ENCODE data around the gene NR6A1.

NR6A1 gene

DNA sequence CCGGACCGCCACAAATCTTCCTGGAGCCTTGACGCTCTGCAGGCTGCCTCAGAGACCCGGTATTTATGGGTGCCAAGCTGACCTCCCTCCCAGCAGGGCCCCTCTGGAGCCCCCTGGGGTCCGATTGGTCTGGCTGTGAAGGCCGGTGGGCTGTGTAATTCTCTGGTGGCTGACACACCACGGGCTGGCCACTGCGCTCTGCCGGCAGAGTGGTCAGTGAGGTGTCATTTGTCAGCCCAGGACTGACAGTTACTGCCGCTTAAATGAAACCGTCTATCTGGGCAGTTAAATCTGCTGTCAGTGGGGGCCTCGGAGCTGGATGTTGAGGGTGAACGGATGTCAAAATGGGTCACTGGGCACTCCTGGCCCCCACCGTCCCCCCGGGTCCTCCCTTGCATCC, 274.6 kb downstream of the NR6A1 start:
- Mint-ChIP-seq H3K36me3 (ENCODE audit: low read depth) (no peaks in the 10 kb centered on the region), H3K27ac (no peak overlapping the region), H3K4me3 (no peak overlapping the region), H3K4me1 (ENCODE audit: low read depth) (peaks cover 8% of the 10 kb centered on the region), H3K9me3 (no peaks in the 10 kb centered on the region), H3K27me3 (ENCODE audit: low read depth) (peaks cover 4% of the 10 kb centered on the region)
- no peak for DNase-seq (ENCODE audit: low spot score)

DNA sequence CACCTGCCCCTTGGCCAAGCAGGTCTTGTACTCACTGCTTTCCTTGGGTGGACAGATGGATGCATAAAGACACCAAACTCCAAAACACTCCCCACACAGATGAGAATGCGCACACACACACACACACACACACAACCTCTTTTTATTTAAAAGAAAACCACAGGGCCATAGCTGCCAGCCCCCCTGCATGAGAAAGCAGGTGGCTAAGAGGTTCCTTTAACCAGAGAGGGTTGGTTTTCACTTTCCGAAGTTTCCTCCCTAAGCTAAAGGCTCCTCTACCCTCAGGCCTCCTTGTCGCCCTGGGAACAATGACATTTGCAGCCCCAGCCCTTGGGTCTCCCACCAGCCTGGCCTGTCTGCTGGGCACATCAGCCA, 275.0 kb downstream of the NR6A1 start:
- no peak overlapping the region for H3K4me3 Mint-ChIP-seq
- no peak for DNase-seq (ENCODE audit: low spot score)
- peaks cover 4% of the 10 kb centered on the region for H3K27me3 Mint-ChIP-seq (ENCODE audit: low read depth)
- H3K9me3 Mint-ChIP-seq: no peaks in the 10 kb centered on the region
- H3K4me1 Mint-ChIP-seq (ENCODE audit: low read depth): peaks cover 8% of the 10 kb centered on the region
- no peaks in the 10 kb centered on the region for H3K36me3 Mint-ChIP-seq (ENCODE audit: low read depth)
- H3K27ac Mint-ChIP-seq: peak overlapping the region; percentile 63

DNA sequence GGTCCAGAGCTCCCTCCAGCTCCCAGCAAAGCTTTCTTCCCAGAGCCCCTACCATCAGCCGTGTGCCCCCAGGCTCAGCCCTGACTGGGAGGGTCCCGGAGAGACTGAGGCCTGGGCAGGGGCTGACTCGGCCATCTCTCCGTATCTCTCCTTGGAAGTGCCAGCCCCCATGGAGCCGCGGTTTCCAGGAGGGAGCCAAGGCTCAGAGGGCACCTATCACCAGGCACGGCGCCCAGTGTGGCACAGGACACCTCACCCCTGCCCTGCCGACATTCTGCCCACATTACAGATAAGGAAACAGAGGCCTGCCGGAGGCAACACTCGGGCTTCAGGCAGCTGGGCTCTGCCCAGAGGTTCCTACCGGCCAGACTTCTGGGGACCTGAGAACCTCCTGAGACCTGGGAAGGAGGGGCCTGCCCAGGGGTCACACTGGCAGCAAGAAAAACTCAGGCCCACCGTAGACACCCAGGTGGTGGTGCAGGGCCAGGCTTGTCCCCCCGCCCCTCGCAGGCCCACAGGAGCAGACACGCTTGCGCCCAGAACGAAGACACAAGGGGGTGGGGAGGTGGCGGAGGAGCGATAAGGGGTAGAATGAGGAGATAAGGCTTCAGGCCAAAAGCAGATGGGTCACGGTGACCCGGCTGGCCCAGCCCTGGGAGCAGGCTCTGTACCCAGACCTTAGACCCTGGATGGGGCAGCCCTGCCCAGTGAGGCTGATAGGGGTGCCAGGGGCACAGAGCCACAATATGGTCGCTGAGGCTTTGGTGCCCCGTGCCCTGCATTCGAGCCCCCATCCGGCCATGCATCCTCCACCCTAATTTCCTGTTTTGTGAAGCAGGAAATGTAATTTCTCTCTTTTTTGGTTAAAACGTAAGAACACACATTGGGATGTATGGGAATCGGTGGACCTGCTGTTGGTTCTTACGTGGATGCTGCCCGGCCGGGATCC, 275.7 kb downstream of the NR6A1 start:
- H3K27ac Mint-ChIP-seq: peak overlapping the region; percentile 63
- no peak overlapping the region for H3K4me3 Mint-ChIP-seq

DNA sequence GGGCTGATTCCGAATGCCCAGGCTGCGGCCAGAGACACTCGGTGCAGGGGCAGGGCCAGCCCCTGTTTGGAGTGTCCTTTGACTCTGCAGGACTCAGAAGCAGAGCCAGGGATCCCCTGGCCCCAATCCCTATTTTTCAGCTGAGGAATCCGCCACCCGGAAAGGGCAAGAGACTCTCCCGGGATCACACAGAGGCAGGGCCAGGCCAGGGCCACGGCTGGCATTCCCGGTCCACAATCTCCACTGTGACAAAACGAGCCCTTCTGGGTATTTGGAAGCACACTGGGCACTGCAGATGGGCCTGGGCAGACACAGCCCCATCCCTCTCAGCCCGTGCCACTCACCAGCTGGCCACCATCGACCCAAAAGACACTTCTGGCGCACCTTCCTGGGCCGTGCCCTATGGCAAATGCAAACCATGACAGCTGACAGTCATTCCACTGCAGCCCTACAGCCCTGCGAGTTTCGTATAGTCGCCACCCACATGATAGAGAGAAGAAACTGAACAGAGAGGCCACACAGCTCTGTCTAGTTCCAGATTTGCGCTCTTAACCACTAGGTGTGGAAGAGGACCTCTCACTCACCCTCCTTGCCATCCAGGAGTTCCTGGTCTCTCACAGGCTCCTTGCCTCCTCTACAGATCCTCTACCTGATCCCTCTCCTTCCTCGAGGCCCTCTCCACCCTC, 277.2 kb downstream of the NR6A1 start:
- H3K27ac Mint-ChIP-seq: no peak overlapping the region

More for the DNA sequence above, 275.7 kb downstream of the NR6A1 start:
- Mint-ChIP-seq H3K36me3 (ENCODE audit: low read depth) (no peaks in the 10 kb centered on the region), H3K9me3 (no peaks in the 10 kb centered on the region), H3K4me1 (ENCODE audit: low read depth) (peaks cover 8% of the 10 kb centered on the region), H3K27me3 (ENCODE audit: low read depth) (no peaks in the 10 kb centered on the region)
- no peak for DNase-seq (ENCODE audit: low spot score)

DNA sequence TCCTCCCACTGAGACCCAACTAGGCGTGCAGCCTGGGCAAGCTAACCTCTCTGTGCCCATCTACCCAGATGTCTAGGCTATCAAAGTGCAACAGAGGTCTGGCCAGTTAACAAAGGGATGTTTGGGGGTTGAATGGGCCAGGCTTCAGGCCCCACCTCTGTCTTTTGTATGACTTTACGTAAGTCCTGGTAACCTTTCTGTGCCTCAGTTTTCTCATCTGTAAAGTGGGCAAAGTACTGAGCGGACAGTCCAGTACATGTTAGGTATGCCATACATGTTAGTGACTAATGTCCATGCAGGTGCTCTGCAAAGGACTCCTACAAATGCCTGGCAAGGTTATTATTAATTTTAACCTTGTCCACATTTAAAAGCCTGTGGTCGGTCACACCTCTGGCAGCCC, 277.9 kb downstream of the NR6A1 start:
- H3K9me3 Mint-ChIP-seq: no peaks in the 10 kb centered on the region
- no peaks in the 10 kb centered on the region for H3K36me3 Mint-ChIP-seq (ENCODE audit: low read depth)
- peaks cover 6% of the 10 kb centered on the region for H3K4me1 Mint-ChIP-seq (ENCODE audit: low read depth)
- no peak for DNase-seq (ENCODE audit: low spot score)
- H3K4me3 Mint-ChIP-seq: no peak overlapping the region
- no peak overlapping the region for H3K27ac Mint-ChIP-seq
- no peaks in the 10 kb centered on the region for H3K27me3 Mint-ChIP-seq (ENCODE audit: low read depth)

More for the DNA sequence above, 277.2 kb downstream of the NR6A1 start:
- Mint-ChIP-seq H3K4me1 (ENCODE audit: low read depth) (peaks cover 6% of the 10 kb centered on the region), H3K27me3 (ENCODE audit: low read depth) (no peaks in the 10 kb centered on the region), H3K4me3 (no peak overlapping the region), H3K36me3 (ENCODE audit: low read depth) (no peaks in the 10 kb centered on the region), H3K9me3 (no peaks in the 10 kb centered on the region)
- no peak for DNase-seq (ENCODE audit: low spot score)

DNA sequence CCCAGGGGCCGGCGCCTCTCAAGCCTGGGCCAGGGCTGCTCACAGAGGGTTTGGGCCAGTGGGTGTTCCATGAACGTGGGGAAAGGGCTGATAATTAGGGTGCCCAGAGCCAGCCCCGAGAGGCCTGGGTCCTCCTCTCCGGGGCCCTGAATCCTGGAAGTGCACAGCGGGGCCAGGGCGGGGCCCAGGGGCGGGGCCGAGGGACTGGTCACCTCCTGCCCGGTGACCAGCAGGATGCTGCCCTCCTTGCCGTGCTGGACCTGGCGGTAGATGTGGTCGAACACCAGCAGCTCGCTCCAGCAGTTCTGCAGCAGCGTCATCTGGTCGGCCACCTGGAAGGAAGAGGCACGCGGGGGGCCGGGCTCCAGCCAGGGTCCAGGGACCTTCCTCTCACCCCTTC, 278.3 kb downstream of the NR6A1 start:
- Mint-ChIP-seq H3K4me3 (no peak overlapping the region), H3K4me1 (ENCODE audit: low read depth) (peaks cover 6% of the 10 kb centered on the region)

DNA sequence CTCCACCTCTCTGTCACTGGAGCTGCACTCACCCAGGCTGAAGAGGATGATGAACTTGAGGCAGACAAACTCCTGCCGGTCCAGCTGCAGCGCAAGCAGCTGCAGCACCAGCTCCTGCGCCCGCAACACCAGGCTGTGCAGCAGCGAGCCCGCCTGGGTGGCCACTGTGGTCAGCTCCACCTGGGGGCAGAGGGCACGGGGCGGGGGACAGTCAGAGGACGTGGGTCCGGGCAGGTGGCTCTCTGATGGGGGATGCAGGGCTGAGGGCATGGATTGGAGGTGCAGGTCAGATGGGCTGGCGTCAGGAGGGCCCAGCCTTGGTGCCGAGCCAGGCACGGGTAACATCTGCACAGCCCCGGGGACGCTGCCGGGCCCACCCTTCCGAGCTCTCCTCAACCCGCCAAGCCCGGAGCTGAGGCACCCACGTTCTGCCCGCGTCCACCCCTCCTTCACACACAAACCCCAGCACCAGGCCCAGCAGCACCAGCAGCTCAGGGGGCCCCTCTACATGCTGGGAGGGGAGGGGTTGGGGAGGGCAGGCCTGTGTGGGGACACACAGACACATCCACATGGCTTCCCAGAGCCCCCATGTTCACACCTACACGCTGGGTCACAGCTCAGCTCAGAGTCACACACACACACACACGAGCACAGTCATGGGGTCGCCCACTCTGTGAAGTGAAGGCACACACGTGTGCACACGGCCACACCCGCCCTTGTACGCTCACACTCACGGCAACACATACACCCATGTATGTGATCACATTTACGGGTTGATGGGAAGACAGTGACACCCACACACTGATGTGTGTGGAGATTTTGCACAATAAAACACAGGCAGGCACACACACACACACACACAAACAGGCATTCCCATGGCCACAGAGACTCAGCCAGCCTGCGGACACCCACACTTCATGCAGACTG, 279.8 kb downstream of the NR6A1 start:
- Mint-ChIP-seq H3K27ac (no peak overlapping the region), H3K9me3 (no peaks in the 10 kb centered on the region), H3K27me3 (ENCODE audit: low read depth) (no peaks in the 10 kb centered on the region), H3K36me3 (ENCODE audit: low read depth) (no peaks in the 10 kb centered on the region), H3K4me3 (no peak overlapping the region), H3K4me1 (ENCODE audit: low read depth) (peaks cover 6% of the 10 kb centered on the region)
- DNase-seq (ENCODE audit: low spot score): no peak

More for the DNA sequence above, 278.3 kb downstream of the NR6A1 start:
- no peak for DNase-seq (ENCODE audit: low spot score)
- Mint-ChIP-seq H3K9me3 (no peaks in the 10 kb centered on the region), H3K27ac (no peak overlapping the region), H3K36me3 (ENCODE audit: low read depth) (no peaks in the 10 kb centered on the region), H3K27me3 (ENCODE audit: low read depth) (no peaks in the 10 kb centered on the region)

DNA sequence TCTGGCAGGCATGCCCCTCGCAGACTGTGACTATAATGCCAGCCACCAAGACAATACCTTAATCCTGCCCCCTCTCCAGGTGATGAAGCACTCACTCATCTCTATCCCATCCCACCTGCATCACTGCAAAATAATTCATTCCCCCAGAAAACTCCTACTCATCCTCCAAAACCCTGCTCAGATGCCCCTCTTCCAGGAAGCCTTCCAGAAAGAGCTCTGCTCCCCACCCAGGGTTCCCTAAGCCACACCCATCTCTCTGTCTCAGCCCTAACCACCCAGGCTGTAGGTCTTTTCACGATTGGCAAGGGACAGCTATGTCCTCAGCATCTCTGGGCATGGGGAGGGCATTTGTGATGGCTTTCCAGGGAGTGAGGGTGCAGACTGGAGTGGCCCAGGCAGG, 281.1 kb downstream of the NR6A1 start:
- Mint-ChIP-seq H3K9me3 (no peaks in the 10 kb centered on the region), H3K27me3 (ENCODE audit: low read depth) (no peaks in the 10 kb centered on the region), H3K27ac (no peak overlapping the region), H3K4me1 (ENCODE audit: low read depth) (no peaks in the 10 kb centered on the region), H3K4me3 (no peak overlapping the region), H3K36me3 (ENCODE audit: low read depth) (no peaks in the 10 kb centered on the region)
- DNase-seq (ENCODE audit: low spot score): no peak

DNA sequence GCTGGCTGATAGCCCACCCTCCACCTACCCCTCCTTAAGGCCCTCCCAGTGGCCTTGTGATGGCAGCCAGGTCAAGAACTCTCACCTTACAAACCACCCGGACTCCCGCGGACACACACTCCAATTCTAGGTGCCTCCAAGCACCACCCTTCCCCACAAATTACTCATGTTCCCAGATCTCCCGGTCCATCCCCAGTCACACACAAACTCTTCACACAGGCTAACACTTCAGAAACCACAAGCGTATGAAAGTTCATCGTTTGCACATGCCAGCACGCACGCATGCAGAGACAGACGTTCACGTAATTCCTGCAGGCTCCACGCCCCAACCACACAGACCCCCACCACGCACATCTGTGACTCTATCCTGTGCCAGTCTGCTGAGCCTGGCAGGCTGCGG, 281.9 kb downstream of the NR6A1 start:
- DNase-seq (ENCODE audit: low spot score): no peak
- no peaks in the 10 kb centered on the region for H3K27me3 Mint-ChIP-seq (ENCODE audit: low read depth)
- H3K36me3 Mint-ChIP-seq (ENCODE audit: low read depth): no peaks in the 10 kb centered on the region
- H3K4me3 Mint-ChIP-seq: no peak overlapping the region
- H3K4me1 Mint-ChIP-seq (ENCODE audit: low read depth): no peaks in the 10 kb centered on the region
- H3K27ac Mint-ChIP-seq: no peak overlapping the region
- no peaks in the 10 kb centered on the region for H3K9me3 Mint-ChIP-seq

DNA sequence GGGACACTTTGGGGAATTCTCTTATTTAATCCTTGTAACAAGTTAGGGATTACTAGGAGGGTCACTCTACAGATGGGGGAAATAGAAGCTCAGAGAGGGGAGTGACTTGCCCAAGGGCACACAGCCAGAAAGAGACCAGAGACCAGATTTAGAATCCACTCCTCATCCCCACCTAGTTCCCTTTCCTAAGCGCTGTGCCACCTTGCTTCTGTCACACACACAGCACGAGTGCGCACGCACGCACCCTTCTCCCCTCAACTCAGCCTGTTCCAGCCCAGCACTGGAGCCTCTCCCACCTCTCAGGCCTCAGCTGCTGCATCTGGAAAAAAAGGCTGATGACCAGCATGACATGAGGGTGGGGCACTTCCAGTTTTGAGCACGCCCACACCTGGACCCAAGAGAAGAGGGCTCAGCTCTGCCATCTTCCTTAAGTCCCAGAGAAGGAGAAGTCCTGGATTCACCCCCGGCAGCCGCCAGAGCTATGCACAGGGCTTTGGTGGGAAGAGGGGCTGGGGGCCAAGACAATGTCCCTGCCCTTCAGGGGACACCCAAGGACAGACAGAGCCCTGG, 282.4 kb downstream of the NR6A1 start:
- Mint-ChIP-seq H3K36me3 (ENCODE audit: low read depth) (no peaks in the 10 kb centered on the region), H3K27me3 (ENCODE audit: low read depth) (no peaks in the 10 kb centered on the region), H3K9me3 (no peaks in the 10 kb centered on the region), H3K4me3 (no peak overlapping the region), H3K27ac (no peak overlapping the region), H3K4me1 (ENCODE audit: low read depth) (no peaks in the 10 kb centered on the region)
- DNase-seq (ENCODE audit: low spot score): no peak

DNA sequence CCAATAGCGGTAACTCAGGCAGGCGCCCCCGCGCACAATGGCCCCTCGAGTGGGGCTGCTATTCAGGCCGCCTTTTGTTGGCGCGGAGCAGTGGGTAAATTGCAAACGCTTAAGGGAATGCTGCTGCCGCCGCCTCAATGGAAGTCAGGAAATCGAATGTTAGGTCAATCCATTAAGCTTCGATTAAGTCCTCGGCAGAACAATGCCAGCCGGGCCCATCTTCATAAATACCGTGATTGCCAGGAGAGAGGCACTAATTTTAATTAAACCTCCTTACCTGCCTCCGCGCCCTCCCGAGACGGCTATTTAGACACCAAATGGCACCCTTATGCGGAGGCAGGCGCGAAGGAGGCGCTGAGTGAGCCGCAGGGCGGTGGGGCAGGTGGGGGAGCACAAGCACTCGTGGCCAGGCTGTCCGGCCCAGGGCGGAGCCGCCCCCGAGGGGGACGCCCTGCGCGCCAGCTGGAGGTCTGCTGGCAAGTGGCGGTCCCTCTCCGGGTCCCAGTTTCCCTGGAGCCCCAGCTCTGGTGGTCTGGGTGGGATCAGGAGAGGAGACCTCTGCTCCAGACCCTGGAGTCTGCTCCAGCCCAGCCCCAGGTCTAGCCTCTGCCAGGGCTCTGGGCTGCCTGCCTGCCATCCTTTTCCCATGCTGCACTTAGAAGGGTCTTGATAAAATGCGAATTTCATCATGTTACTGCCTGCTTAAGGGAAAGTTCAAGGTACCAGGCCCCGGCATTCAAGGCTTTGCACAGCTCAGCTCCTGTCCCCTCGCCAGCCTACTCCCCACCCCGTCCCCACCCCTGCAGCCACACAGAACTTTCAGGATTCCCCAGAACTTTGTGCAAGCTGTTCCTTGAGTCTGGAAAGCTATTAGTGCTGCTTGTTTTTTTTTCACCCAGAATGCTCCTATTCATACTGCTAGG, 283.6 kb downstream of the NR6A1 start:
- Mint-ChIP-seq H3K27ac (no peak overlapping the region), H3K4me1 (ENCODE audit: low read depth) (no peaks in the 10 kb centered on the region), H3K36me3 (ENCODE audit: low read depth) (no peaks in the 10 kb centered on the region), H3K9me3 (no peaks in the 10 kb centered on the region), H3K27me3 (ENCODE audit: low read depth) (no peaks in the 10 kb centered on the region), H3K4me3 (no peak overlapping the region)
- DNase-seq (ENCODE audit: low spot score): no peak

DNA sequence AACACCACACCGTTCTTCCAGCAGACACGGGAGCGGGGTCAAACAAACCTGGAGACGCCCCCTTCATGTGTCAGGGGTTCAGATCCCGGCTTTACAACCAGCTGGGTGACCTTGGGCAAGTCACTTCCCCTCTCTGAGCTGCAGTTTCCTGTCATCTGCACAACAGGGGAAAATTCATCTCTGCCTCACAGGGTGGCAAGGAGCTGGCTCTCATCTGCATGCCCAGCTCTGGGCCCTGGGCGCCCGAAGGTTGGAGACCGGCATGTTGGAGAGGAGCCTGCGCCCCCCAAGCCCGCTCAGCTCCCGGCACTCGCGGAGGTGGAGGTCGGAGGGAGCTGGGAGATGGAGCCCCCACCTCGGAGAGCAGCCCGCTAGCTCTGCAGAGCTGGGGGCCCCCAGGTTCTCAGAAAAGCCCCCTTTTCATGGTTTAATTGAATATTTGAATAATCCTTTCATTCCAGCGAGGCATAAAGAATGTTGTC, 284.3 kb downstream of the NR6A1 start:
- H3K36me3 Mint-ChIP-seq (ENCODE audit: low read depth): no peaks in the 10 kb centered on the region
- DNase-seq (ENCODE audit: low spot score): no peak
- H3K4me3 Mint-ChIP-seq: no peak overlapping the region
- H3K27me3 Mint-ChIP-seq (ENCODE audit: low read depth): no peaks in the 10 kb centered on the region
- no peak overlapping the region for H3K27ac Mint-ChIP-seq
- no peaks in the 10 kb centered on the region for H3K4me1 Mint-ChIP-seq (ENCODE audit: low read depth)
- H3K9me3 Mint-ChIP-seq: no peaks in the 10 kb centered on the region

Data from T-helper 2 cell treated with Interferon-gamma antibody and Interleukin-4, amounts not matched to agents 5 μg/mL and 100 μg/mL, for 36 hours (primary cell).